ENCODE results near the gene SNCAIP. TPM values are rescaled to one million over a fixed set of nuclear protein-coding genes. Genes with fewer than 3 reads are reported as not detected.
A peak's percentile ranks its signal among the peaks of the same experiment; 100 is the strongest.

Gene SNCAIP
- total RNA-seq, 4 donors from 2014 or later, result 0.83 to 4.2 (median 2.9) TPM

GRCh38 chr5:122454541-122454940 is 142.5 kb downstream of the SNCAIP start:
- Histone ChIP-seq H3K36me3 (peaks cover 0 to 9% (median 0%) of the 10 kb centered on the region in 4 donors), H3K4me1 (no peaks in the 10 kb centered on the region), H3K4me3 (no peak overlapping the region), H3K27me3 (no peaks in the 10 kb centered on the region), H3K27ac (replicated peaks in 1 of 4) (no peak overlapping the region), H3K9me3 (no peaks in the 10 kb centered on the region)
- no peak for DNase-seq (ENCODE audit: extremely low spot score)
- TF ChIP-seq, protein P1, sequence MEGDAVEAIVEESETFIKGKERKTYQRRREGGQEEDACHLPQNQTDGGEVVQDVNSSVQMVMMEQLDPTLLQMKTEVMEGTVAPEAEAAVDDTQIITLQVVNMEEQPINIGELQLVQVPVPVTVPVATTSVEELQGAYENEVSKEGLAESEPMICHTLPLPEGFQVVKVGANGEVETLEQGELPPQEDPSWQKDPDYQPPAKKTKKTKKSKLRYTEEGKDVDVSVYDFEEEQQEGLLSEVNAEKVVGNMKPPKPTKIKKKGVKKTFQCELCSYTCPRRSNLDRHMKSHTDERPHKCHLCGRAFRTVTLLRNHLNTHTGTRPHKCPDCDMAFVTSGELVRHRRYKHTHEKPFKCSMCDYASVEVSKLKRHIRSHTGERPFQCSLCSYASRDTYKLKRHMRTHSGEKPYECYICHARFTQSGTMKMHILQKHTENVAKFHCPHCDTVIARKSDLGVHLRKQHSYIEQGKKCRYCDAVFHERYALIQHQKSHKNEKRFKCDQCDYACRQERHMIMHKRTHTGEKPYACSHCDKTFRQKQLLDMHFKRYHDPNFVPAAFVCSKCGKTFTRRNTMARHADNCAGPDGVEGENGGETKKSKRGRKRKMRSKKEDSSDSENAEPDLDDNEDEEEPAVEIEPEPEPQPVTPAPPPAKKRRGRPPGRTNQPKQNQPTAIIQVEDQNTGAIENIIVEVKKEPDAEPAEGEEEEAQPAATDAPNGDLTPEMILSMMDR (IDR thresholded peaks at IDR 0.05), result no peak
- TF ChIP-seq POLR2A (IDR thresholded peaks at IDR 0.05; ENCODE audit: low read depth) (no peak), POLR2AphosphoS5 (IDR thresholded peaks at IDR 0.05) (no peak), EP300 (IDR thresholded peaks at IDR 0.05) (no peak)
- intact Hi-C loops (cut with DNase I), result no loop called here

GRCh38 chr5:122455939-122456338 is 143.9 kb downstream of the SNCAIP start:
- no peak for TF ChIP-seq EP300 (IDR thresholded peaks at IDR 0.05)
- no peaks in the 10 kb centered on the region for H3K4me1 ChIP-seq
- no peaks in the 10 kb centered on the region for H3K9me3 ChIP-seq
- 80% methylated on average over 1 of the region's 1 CpG for WGBS
- H3K27me3 ChIP-seq, result no peaks in the 10 kb centered on the region
- DNase-seq (ENCODE audit: extremely low spot score), result no peak
- intact Hi-C loops (cut with DNase I), result no loop called here
- peaks cover 0 to 4% (median 0%) of the 10 kb centered on the region in 4 donors for H3K36me3 ChIP-seq
- no peak overlapping the region for H3K27ac ChIP-seq (replicated peaks in 1 of 4)
- H3K4me3 ChIP-seq, result no peak overlapping the region

DNA sequence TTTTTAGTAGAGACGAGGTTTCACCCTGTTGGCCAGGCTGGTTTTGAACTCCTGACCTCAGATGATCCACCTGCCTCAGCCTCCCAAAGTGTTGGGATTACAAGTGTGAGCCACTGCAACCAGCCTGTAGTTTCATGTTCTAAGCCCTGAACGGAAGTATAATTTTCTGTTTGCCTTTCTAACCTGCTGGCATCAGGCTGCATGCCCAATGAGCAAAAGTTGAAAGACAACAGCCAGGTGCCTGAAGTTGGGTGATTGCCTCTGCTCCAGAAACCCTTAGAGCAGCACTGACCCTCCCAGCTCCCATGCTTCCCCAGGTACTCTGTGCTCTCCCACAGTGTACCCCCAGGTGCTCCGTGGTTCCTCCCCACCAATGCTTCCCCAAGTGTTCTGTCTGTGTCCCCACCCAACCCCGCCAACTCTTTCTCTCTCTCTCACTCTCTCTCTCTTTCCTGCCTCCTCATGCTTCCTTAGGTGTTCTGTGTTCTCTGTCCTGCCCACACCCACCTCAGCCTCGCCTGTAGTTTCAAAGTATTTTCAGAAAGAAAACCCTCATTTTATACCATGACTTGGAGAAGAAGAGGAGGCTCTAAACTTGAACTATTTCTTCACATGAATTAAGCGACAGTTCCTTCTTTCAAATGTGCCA is 145.3 kb downstream of the SNCAIP start:
- H3K4me3 ChIP-seq, result no peak overlapping the region
- 92% methylated on average over 5 of the region's 6 CpGs for WGBS
- no peaks in the 10 kb centered on the region for H3K36me3 ChIP-seq
- intact Hi-C loops (cut with DNase I), result no loop called here
- no peaks in the 10 kb centered on the region for H3K27me3 ChIP-seq
- no peak for DNase-seq (ENCODE audit: extremely low spot score)
- no peaks in the 10 kb centered on the region for H3K4me1 ChIP-seq
- TF ChIP-seq POLR2A (IDR thresholded peaks at IDR 0.05; ENCODE audit: low read depth), result no peak
- no peak for TF ChIP-seq EP300 (IDR thresholded peaks at IDR 0.05)
- TF ChIP-seq, protein P1 (IDR thresholded peaks at IDR 0.05), result no peak
- no peak for TF ChIP-seq POLR2AphosphoS5 (IDR thresholded peaks at IDR 0.05)
- H3K9me3 ChIP-seq, result no peaks in the 10 kb centered on the region
- H3K27ac ChIP-seq (replicated peaks in 1 of 4), result no peak overlapping the region

- TF ChIP-seq POLR2AphosphoS5 (IDR thresholded peaks at IDR 0.05) (no peak), POLR2A (IDR thresholded peaks at IDR 0.05; ENCODE audit: low read depth) (no peak), EP300 (IDR thresholded peaks at IDR 0.05) (no peak)
- TF ChIP-seq, protein P1 (IDR thresholded peaks at IDR 0.05), result peak in 1 of 3 experiments; percentile 31
- 88% methylated on average over 8 of the region's 8 CpGs for WGBS
- Histone ChIP-seq H3K9me3 (no peaks in the 10 kb centered on the region), H3K4me3 (no peak overlapping the region), H3K27me3 (no peaks in the 10 kb centered on the region), H3K4me1 (no peaks in the 10 kb centered on the region), H3K36me3 (no peaks in the 10 kb centered on the region), H3K27ac (replicated peaks in 1 of 4) (no peak overlapping the region)
- no peak for DNase-seq (ENCODE audit: extremely low spot score)
- intact Hi-C loops (cut with DNase I), result no loop called here
These were observed 146.3 kb downstream of the SNCAIP start for GRCh38 chr5:122458278-122458872.

GRCh38 chr5:122462486-122462885 is 150.4 kb downstream of the SNCAIP start:
- Histone ChIP-seq H3K9me3 (no peaks in the 10 kb centered on the region), H3K36me3 (no peaks in the 10 kb centered on the region), H3K4me1 (no peaks in the 10 kb centered on the region), H3K27ac (replicated peaks in 1 of 4) (no peak overlapping the region), H3K4me3 (no peak overlapping the region), H3K27me3 (no peaks in the 10 kb centered on the region)
- no peak for TF ChIP-seq POLR2A (IDR thresholded peaks at IDR 0.05; ENCODE audit: low read depth)
- TF ChIP-seq, protein P1 (IDR thresholded peaks at IDR 0.05), result no peak
- intact Hi-C loops (cut with DNase I), result no loop called here
- no peak for DNase-seq (ENCODE audit: extremely low spot score)
